Left cardiac atrium (tissue), 4 donors: ENCODE results near the gene TNFSF12. TPM values are rescaled to one million over a fixed set of nuclear protein-coding genes. Genes with fewer than 3 reads are reported as not detected.

ENCODE experiments used
- ATAC-seq, 2 donors: fragments of 200-7000 bp; cut with Tn5 transposase; one replicate each; pipeline ENCODE4 v1.9.1; 2020; ENCODE audit warnings: mild to moderate bottlenecking in 2 of 2, moderate library complexity in 2 of 2
- DNase-seq: peaks from one replicate; pipeline ENCODE4 v3.0.0-alpha.2; 2020
- intact Hi-C, 2 donors: fragments of 100-400 bp; cut with DNase I; formaldehyde crosslinking; loops; one replicate each; pipeline versions ENCODE4 v1.14.1 to v1.15.1; 2022 to 2023
- long read RNA-seq: library from polyadenylated mRNA; unstranded; transcript quantifications from one replicate; pipeline ENCODE4 v2.0.0, GENCODE V29; 2021
- total RNA-seq, 2 donors: library from RNA; stranded (reverse); fragmentation: NEBNext Ultra II Directional; extraction: Animal tissue kit (Norgen Biotek cat#: 25700); gene quantifications; one replicate each; pipeline ENCODE4 v1.2.1, GENCODE V29; 2021
- donor health status: DM: no; HTN: yes; CAD: no.
- donor health status: DM: no; HTN: yes; CAD: no; lungs with severe emphysema.
- donor health status: DM: yes; HTN: yes; CAD: no.
- donor health status: Dilated cardiomyopathy.

TNFSF12 gene, protein sequence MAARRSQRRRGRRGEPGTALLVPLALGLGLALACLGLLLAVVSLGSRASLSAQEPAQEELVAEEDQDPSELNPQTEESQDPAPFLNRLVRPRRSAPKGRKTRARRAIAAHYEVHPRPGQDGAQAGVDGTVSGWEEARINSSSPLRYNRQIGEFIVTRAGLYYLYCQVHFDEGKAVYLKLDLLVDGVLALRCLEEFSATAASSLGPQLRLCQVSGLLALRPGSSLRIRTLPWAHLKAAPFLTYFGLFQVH
- total RNA-seq, result 10 to 100 TPM; 31.0 to 47.6 TPM
- long read RNA-seq, partial matches to known transcripts, result 0 of 2 reads
- long read RNA-seq, other reads (novel, unspliced or antisense), result 0 of 2 reads

DNA sequence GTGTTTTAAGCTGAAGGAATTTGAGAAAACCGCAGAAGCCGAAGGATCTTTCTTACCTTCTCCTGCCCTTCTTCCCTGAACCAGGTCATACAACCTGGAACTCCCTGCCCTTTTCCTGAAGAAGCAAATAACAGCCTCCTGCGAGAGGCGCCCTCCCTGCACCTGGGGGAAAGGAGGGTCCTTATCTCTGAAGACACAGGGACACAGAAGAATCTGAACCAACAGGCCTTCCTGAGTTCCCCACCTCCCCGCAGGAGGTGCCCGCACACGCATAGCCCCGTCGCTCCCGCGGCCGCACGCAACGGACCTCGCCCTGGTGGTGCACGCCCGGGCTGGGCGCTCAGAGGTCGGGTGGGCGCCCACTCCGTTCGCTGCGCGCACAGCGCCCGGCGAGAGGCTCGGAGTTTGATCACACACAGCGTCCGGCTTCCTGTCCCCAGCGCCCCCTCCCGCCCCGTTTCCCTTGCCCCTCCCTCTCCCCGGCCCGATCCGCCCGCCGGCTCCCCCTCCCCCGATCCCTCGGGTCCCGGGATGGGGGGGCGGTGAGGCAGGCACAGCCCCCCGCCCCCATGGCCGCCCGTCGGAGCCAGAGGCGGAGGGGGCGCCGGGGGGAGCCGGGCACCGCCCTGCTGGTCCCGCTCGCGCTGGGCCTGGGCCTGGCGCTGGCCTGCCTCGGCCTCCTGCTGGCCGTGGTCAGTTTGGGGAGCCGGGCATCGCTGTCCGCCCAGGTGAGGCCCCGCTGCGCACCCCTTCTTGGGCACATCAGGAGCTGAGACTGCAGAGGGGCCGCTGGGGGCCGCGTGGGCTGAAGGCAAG, at the start of gene TNFSF12:
TSS of gene TNFSF12 (plus strand) at position 474 of the 816 bp plus-strand sequence. CDS start at position 570, 96 bp downstream.
- DNase-seq (peak; percentile 76), ATAC-seq (peak; percentile 88 to 89)
- intact Hi-C loops, result loop anchor here in 1 of 2 donors (10.0 kb wide), 1 partner anchor 54 kb away; no protein-coding TSS in a partner anchor

DNA sequence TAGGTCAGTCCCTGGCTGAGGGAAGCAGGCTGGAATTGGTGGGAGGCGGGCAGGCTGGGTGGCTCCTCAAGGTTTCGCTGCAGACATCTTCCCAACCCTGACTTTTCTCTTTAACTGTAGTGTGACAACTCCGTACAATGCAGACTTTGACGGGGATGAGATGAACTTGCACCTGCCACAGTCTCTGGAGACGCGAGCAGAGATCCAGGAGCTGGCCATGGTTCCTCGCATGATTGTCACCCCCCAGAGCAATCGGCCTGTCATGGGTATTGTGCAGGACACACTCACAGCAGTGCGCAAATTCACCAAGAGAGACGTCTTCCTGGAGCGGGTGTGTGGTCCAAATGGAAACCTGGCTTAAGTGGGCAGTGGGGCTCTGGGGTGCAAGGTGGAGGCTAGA, 49.7 kb upstream of the TNFSF12 start:
- intact Hi-C loops, result loop anchor here in 1 of 2 donors (10.0 kb wide), 1 partner anchor 46 kb away; the partner anchor contains the start of gene TNFSF12
- ATAC-seq (no peak), DNase-seq (no peak)

DNA sequence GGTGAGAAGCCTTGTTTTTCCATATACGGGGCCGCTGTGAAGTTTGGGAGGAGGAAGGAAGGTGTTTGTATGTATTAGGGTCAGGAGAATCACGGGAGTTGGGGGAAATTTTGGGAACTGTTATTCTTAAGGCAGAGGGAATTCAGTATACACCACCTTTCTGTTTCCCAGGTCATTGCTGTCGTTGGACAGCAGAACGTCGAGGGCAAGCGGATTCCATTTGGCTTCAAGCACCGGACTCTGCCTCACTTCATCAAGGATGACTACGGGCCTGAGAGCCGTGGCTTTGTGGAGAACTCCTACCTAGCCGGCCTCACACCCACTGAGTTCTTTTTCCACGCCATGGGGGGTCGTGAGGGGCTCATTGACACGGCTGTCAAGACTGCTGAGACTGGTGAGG, 47.1 kb upstream of the TNFSF12 start:
- DNase-seq (no peak), ATAC-seq (no peak)
- intact Hi-C loops, result no loop called here

DNA sequence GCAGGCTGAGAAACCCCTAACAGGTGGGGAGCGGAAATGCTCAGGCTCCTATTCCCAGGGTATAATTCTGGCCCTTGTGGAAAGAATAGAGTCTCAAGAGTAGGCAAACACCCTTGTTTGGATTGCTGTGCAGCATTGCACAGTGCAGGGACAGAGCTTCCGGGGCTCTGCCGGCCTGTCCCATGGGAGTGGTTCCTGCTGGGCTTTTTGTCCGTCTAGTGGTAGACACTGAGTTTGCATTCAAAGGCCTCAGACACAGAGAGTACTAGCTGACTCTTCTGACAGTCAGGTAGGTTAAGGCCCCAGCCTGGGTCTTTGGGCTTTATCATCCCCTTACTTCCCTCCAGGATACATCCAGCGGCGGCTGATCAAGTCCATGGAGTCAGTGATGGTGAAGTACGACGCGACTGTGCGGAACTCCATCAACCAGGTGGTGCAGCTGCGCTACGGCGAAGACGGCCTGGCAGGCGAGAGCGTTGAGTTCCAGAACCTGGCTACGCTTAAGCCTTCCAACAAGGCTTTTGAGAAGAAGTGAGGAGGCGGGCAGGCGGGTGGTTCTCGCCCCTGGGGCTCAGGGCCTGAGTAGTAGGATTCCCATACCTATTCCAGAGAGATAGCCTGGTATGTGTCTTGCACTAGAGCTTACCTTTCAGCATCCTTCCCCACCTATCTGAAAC, 46.5 kb upstream of the TNFSF12 start:
- intact Hi-C loops, result no loop called here
- no peak for DNase-seq
- ATAC-seq, result no peak

DNA sequence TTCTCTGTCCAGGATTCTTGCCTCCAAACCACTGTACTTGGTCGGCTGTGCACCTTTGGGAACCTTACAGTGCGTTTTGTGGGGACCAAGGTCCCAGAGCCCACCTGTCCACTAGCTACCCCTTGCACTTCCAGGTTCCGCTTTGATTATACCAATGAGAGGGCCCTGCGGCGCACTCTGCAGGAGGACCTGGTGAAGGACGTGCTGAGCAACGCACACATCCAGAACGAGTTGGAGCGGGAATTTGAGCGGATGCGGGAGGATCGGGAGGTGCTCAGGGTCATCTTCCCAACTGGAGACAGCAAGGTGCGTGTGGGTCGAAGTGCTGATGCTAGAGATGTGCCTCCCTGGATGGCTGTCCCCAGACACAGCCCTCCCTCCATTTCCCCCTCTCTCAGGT, 45.9 kb upstream of the TNFSF12 start:
- ATAC-seq, result peak in 1 of 2 donors; percentile 18
- DNase-seq, result no peak
- intact Hi-C loops, result no loop called here

DNA sequence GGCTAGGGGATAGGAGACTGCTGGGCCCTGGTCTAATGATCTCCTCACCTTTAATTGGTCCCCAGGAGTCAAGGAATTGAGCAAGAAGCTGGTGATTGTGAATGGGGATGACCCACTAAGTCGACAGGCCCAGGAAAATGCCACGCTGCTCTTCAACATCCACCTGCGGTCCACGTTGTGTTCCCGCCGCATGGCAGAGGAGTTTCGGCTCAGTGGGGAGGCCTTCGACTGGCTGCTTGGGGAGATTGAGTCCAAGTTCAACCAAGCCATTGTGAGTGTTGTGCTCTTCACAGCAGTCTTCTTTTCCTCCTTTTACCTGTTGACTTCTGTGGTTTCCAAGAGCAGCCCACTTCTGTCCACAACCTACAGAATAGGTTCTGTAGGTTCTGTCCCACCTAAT, 45.3 kb upstream of the TNFSF12 start:
- intact Hi-C loops, result no loop called here
- ATAC-seq (no peak), DNase-seq (no peak)

DNA sequence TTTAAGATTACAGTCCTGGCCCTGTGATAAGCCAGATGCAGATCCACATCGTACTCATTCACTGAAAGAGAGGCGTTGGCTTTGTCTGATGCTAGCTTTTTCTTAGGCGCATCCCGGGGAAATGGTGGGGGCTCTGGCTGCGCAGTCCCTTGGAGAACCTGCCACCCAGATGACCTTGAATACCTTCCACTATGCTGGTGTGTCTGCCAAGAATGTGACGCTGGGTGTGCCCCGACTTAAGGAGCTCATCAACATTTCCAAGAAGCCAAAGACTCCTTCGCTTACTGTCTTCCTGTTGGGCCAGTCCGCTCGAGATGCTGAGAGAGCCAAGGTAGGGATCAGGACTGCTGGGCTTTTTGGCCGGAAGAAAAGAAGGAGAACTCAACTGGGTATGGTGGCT, 40.7 kb upstream of the TNFSF12 start:
- intact Hi-C loops, result no loop called here
- no peak for DNase-seq
- no peak for ATAC-seq

DNA sequence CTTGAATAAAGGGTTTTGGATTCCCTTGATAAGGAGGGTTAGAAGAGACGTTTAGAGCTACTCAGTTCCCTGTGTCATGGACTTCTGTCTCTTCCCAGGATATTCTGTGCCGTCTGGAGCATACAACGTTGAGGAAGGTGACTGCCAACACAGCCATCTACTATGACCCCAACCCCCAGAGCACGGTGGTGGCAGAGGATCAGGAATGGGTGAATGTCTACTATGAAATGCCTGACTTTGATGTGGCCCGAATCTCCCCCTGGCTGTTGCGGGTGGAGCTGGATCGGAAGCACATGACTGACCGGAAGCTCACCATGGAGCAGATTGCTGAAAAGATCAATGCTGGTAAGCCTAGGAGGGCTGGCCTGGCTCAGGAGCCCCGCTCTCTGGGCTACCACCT, 40.0 kb upstream of the TNFSF12 start:
- no peak for DNase-seq
- ATAC-seq, result no peak
- intact Hi-C loops, result no loop called here

DNA sequence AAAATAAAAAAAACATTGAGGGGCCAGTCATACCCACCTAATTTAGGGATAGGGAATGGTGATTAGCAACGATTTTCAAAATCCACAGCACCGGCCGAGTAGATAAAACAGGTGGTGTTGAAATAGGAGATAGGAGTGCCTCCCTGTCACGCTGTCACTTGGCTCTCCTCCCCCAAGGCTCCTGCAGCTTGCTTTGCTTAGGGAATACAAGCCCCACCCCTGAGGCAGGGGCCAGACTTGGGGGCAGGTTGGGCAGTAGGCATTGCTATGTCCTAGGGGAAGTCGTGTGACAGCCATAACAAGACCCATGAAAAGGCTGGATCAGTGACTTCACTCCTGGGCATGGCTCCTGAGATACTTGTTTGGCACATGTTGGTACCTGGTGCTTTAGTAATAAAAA, 38.9 kb upstream of the TNFSF12 start:
- no peak for ATAC-seq
- DNase-seq, result no peak
- intact Hi-C loops, result loop anchor here (5.0 kb wide), 2 partner anchors 47 to 52 kb away; partner anchors contain the start of genes SENP3 (in 1 of the 2) and TNFSF13 (in 1 of the 2)

DNA sequence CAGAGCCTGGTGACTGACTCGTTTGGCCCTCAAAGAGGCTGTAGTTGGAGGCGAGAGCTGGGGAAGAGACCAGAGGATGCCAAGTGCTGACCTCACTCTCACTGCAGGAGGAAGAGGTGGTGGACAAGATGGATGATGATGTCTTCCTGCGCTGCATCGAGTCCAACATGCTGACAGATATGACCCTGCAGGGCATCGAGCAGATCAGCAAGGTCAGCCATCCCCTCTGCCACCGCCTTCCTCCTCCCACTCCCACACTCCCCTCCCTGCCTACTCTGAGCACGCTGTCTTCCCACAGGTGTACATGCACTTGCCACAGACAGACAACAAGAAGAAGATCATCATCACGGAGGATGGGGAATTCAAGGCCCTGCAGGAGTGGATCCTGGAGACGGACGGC, 37.8 kb upstream of the TNFSF12 start:
- DNase-seq (no peak), ATAC-seq (no peak)
- intact Hi-C loops, result loop anchor here (5.0 kb wide), 2 partner anchors 46 to 51 kb away; partner anchors contain the start of genes SENP3 (in 1 of the 2) and TNFSF13 (in 1 of the 2)

DNA sequence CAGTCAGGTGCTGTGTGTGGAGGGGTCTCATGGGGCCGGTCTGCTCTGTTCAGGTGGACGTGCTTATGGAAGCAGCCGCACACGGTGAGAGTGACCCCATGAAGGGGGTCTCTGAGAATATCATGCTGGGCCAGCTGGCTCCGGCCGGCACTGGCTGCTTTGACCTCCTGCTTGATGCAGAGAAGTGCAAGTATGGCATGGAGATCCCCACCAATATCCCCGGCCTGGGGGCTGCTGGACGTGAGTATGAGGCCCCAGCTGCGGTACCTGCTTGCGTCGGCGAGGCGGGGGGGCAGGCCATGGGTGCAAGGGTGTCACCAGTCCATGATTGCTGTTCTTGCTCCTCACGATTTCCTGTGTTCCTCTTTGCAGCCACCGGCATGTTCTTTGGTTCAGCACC, 36.8 kb upstream of the TNFSF12 start:
- intact Hi-C loops, result loop anchor here (5.0 kb wide), 2 partner anchors 45 to 50 kb away; partner anchors contain the start of genes SENP3 (in 1 of the 2) and TNFSF13 (in 1 of the 2)
- ATAC-seq, result no peak
- no peak for DNase-seq

DNA sequence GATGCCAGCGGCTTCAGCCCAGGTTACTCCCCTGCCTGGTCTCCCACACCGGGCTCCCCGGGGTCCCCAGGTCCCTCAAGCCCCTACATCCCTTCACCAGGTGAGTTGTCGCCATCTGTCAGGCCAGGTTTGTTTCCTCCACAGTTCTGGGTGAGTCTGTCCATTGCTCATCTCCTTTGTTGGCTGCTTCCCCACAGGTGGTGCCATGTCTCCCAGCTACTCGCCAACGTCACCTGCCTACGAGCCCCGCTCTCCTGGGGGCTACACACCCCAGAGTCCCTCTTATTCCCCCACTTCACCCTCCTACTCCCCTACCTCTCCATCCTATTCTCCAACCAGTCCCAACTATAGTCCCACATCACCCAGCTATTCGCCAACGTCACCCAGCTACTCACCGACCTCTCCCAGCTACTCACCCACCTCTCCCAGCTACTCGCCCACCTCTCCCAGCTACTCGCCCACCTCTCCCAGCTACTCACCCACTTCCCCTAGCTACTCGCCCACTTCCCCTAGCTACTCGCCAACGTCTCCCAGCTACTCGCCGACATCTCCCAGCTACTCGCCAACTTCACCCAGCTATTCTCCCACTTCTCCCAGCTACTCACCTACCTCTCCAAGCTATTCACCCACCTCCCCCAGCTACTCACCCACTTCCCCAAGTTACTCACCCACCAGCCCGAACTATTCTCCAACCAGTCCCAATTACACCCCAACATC, 35.9 kb upstream of the TNFSF12 start:
- no peak for DNase-seq
- intact Hi-C loops, result loop anchor here (5.0 kb wide), 2 partner anchors 44 to 49 kb away; partner anchors contain the start of genes SENP3 (in 1 of the 2) and TNFSF13 (in 1 of the 2)
- no peak for ATAC-seq

DNA sequence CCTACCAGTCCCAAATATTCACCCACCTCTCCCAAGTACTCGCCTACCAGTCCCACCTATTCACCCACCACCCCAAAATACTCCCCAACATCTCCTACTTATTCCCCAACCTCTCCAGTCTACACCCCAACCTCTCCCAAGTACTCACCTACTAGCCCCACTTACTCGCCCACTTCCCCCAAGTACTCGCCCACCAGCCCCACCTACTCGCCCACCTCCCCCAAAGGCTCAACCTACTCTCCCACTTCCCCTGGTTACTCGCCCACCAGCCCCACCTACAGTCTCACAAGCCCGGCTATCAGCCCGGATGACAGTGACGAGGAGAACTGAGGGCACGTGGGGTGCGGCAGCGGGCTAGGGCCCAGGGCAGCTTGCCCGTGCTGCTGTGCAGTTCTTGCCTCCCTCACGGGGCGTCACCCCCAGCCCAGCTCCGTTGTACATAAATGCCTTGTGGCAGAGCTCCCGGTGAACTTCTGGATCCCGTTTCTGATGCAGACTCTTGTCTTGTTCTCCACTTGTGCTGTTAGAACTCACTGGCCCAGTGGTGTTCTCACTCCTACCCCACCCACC, 34.9 kb upstream of the TNFSF12 start:
- ATAC-seq (peak in 1 of 2 donors; percentile 46), DNase-seq (no peak)
- intact Hi-C loops, result loop anchor here (5.0 kb wide), 2 partner anchors 43 to 48 kb away; partner anchors contain the start of genes SENP3 (in 1 of the 2) and TNFSF13 (in 1 of the 2)

DNA sequence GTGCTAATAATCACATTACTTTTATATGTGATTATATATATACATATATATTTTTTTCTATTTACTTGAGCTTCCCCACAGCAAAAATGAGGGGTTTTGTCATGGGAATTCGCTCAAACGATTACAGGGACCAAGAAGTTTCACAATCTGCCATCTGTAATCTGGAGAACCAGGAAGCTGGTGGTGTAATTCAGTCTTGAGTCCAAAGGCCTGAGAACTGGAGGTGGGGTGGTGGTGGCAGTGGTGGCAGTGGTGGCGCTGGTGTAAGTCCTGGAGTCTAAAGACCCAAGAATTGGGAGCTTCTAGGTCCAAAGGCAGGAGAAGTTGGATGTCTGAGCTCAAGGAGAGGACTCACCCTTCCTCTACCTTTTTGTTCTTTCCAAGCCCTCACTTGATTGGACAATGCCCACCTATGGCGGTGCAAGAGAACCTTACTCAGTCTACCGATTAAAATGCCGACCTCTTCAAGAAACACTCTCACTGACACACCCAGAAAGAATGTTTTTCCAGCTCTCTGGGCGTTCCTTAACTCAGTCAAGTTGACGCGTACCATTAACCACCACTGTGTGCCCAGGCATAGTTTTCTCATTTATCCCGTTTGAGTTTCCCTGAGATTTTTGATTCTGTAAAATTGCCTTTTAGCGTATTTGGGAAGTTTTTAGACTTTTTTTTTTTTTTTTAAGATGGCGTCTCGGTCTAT, 32.8 kb upstream of the TNFSF12 start:
- DNase-seq (no peak), ATAC-seq (peak in 1 of 2 donors; percentile 54)
- intact Hi-C loops, result no loop called here

DNA sequence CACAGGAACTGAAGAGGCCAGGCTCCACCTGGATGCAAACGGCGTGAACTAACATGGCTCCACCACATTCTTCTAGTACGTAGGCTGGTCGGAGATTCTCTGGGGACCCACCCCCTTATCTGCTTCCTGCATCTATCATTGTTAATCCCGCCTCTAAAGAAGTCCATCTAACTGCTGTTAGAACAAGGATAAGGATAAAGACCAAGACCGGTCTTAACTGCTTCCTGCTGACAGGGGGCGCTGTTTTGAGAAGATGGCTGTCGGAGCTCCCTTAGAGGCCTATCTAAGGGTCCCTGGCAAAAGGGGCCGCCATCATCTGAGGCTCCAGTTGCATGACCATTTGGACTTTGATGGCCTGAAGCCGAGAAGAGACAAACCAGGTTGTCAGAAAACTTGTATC, 25.8 kb upstream of the TNFSF12 start:
- peak; percentile 36 for DNase-seq
- intact Hi-C loops, result no loop called here
- ATAC-seq, result peak in 1 of 2 donors; percentile 58

DNA sequence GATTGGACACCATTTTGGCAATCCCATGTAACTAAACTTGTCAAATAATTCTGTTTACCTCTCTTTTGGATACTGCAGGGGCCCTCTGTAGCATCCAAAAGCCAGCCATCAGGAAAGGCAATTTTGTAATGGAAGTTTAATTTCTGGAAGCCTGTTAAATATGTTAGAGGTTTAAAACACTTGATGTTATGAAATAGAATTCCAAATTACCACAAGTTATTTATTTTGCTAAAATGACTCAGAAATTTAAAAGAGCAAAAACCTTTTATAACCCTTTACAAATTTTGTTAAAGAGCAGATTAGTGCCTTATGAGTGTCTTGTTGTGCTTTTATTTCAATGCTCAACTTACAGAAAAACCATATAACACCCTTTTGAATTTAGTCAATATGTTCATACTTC, 20.0 kb upstream of the TNFSF12 start:
- DNase-seq (no peak), ATAC-seq (no peak)
- intact Hi-C loops, result no loop called here

DNA sequence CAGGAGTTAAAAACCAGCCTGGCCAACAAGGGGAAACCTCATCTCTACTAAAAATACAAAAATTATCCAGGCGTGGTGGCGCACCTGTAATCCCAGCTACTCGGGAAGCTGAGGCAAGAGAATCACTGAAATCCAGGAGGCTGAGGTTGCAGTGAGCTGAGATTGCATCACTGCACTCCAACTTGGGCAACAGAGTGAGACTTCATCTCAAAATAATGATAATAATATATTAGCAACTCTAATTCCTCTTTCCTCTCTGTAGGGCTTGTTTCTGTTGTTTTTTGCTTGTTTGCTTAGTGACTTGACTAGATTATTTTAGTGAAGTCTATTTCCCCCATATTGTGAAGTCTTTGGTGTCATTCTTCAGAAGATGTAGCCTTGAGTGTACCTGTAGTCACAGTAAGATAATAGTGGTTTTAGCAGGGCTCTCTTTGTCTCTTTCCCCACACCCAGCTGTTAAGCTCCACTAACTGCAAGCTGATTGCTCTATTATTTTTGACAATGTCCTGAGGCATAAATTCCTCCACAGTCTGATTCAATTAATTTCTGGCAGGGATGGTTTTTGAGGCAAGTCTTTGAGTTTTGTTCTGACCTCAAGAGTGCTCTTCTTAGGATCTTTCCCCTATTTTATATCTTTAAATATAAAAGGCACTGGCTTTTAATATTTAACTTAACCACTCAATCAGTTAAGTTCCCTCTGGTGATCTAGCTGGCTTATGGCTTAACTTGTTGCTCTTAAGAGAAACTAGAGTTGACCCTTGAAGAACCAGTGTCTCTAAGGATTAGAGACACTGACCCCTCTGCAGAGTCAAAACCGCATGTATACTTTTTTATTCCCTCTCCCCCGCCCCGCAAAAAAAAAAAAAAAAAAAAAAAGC, 18.6 kb upstream of the TNFSF12 start:
- no peak for DNase-seq
- no peak for ATAC-seq
- intact Hi-C loops, result no loop called here
